ENCODE measurements around the gene SPPL2A. TPM values are rescaled to one million over a fixed set of nuclear protein-coding genes. Genes with fewer than 3 reads are reported as not detected.
A peak's percentile ranks its signal among the peaks of the same experiment; 100 is the strongest.

Gene SPPL2A
- total and polyA plus RNA-seq, 9 of the 15 experiments (the other 6 are each of a cell fraction or from before 2014, with no cell fraction given) = 9.8 to 66.1 (median 38.0) TPM

DNA sequence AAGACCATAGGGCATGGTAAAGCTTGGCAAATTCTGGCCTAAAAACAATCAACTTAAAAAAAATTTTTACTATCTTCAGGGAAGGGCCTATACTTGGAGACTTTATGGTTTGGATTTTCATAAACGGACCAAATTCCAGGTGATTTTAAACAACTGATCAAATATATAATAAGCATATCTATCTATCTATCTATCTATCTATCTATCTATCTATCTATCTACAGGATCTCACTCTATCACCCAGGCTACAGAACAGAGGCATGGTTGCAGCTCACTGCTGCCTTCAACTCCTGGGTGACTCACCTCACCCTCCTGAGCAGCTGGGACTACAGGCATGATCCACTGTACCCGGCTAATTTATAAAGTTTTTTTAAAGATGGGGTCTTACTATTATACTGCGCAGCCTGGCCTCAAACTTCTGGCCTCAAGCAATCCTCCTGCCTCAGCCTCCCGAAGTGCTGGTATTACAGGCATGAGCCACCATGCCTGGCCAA, 6.7 kb downstream of the SPPL2A start:
- Histone ChIP-seq H4K20me1 (replicated peaks; ENCODE audit: control insufficient read depth, insufficient read depth, low read length) (no peaks in the 10 kb centered on the region), H3K79me2 (ENCODE audit: control insufficient read depth, insufficient read depth, low read length) (peaks cover 55% of the 10 kb centered on the region), H3K27me3 (ENCODE audit: control insufficient read depth in 2 of 2, insufficient read depth in 2 of 2, low read length in 2 of 2) (no peaks in the 10 kb centered on the region), H3K9ac (ENCODE audit: insufficient read depth in 1 of 2, low read depth in 2 of 2, low read length in 2 of 2) (no peak overlapping the region), H2AFZ (ENCODE audit: low read depth, low read length) (no peak overlapping the region), H3K27ac (ENCODE audit: extremely low read depth, low read depth, low read length) (no peak overlapping the region), H3K36me3 (ENCODE audit: control insufficient read depth, insufficient read depth, low read length) (no peaks in the 10 kb centered on the region), H3K4me2 (ENCODE audit: insufficient read depth, low read length) (no peak overlapping the region), H3K4me1 (replicated peaks in 1 of 2; ENCODE audit: control insufficient read depth in 2 of 2, insufficient read depth in 2 of 2, low read length in 2 of 2) (peaks cover 4 to 9% of the 10 kb centered on the region in 2 experiments; a peak in 3 of 5 replicates), H3K4me3 (no peak overlapping the region), H3K9me3 (replicated peaks; ENCODE audit: control insufficient read depth, insufficient read depth, low read depth, low read length) (no peaks in the 10 kb centered on the region), H3K9me1 (ENCODE audit: control insufficient read depth, insufficient read depth, low read length) (no peaks in the 10 kb centered on the region)
- FAIRE-seq (no peak), DNase-seq (ENCODE audit: extremely low read depth in 1 of 4, low spot score in 3 of 4) (no peak), ATAC-seq (no peak)
- intact Hi-C loops (cut with micrococcal nuclease) = no loop called here
- CTCF ChIA-PET (ENCODE audit: low intra/inter-chr PET ratio) = no interaction called here
- TF ChIP-seq DACH1 (IDR thresholded peaks at IDR 0.05; ENCODE audit: partially characterized antibody) (peak; percentile 93), NCOA6 (IDR thresholded peaks at IDR 0.05) (no peak)
- 92% methylated on average over 4 of the region's 4 CpGs for WGBS (ENCODE audit: insufficient coverage, low coverage, missing lambda C conversion rate)
- no TSS peak for BruUV-seq (replicated peaks)
- in situ Hi-C loops (cut with MboI) = no loop called here
- POLR2A ChIA-PET = no interaction called here

DNA sequence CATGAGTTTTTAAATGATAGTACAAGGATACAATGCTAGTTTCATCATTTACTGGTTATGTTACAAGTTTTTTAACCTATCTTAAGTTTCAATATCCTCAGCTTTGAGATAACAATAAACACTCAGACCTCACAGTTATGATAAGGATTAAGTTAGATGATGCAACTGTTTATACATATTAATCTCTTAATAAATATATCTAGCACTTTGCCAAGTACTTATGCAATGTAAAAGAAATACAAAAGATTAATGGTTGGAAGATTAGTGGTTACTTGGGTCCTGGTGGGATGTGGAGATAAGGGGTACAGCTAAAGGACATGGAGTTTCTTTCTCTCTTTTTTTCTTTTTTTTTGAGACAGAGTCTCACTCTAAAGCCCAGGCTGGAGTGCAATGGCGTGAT, 12.0 kb downstream of the SPPL2A start:
- WGBS (ENCODE audit: insufficient coverage, low coverage, missing lambda C conversion rate) = 0% methylated on average over 1 of the region's 1 CpG
- Histone ChIP-seq H4K20me1 (replicated peaks; ENCODE audit: control insufficient read depth, insufficient read depth, low read length) (no peaks in the 10 kb centered on the region), H2AFZ (ENCODE audit: low read depth, low read length) (no peak overlapping the region), H3K4me2 (ENCODE audit: insufficient read depth, low read length) (peak overlapping the region; percentile 1; the same call in 1 of the 2 replicates), H3K4me1 (replicated peaks in 1 of 2; ENCODE audit: control insufficient read depth in 2 of 2, insufficient read depth in 2 of 2, low read length in 2 of 2) (peaks cover 0 to 14% of the 10 kb centered on the region in 2 experiments; a peak in 2 of 5 replicates), H3K9me3 (replicated peaks; ENCODE audit: control insufficient read depth, insufficient read depth, low read depth, low read length) (no peaks in the 10 kb centered on the region), H3K36me3 (ENCODE audit: control insufficient read depth, insufficient read depth, low read length) (peaks cover 7% of the 10 kb centered on the region; the same call in 1 of the 3 replicates), H3K4me3 (no peak overlapping the region), H3K79me2 (ENCODE audit: control insufficient read depth, insufficient read depth, low read length) (peaks cover 31% of the 10 kb centered on the region), H3K9me1 (ENCODE audit: control insufficient read depth, insufficient read depth, low read length) (no peaks in the 10 kb centered on the region), H3K9ac (ENCODE audit: insufficient read depth in 1 of 2, low read depth in 2 of 2, low read length in 2 of 2) (no peak overlapping the region), H3K27ac (ENCODE audit: extremely low read depth, low read depth, low read length) (peak overlapping the region; percentile 32; the same call in 1 of the 3 replicates), H3K27me3 (ENCODE audit: control insufficient read depth in 2 of 2, insufficient read depth in 2 of 2, low read length in 2 of 2) (no peaks in the 10 kb centered on the region)
- no TSS peak for BruUV-seq (replicated peaks)
- intact Hi-C loops (cut with micrococcal nuclease) (no loop called here), in situ Hi-C loops (cut with MboI) (no loop called here)
- ATAC-seq (peak; percentile 86), FAIRE-seq (no peak), DNase-seq (ENCODE audit: extremely low read depth in 1 of 4, low spot score in 3 of 4) (peak in 2 of 4 experiments; percentile 35 to 50)
- CTCF ChIA-PET (ENCODE audit: low intra/inter-chr PET ratio) = interaction anchor here (0.6 kb wide), 1 partner anchor 759 kb away, joined by 3 read pairs; no protein-coding TSS in a partner anchor
- POLR2A ChIA-PET = interaction anchor here (1.7 to 2.1 kb wide), 2 partner anchors 10 kb away, joined by 5 to 18 read pairs; no protein-coding TSS in a partner anchor
- TF ChIP-seq ETV1 (tag; conservative IDR thresholded peaks at IDR 0.05; ENCODE audit: low read depth) (no peak), SP1 (CRISPR knock-in tag; IDR thresholded peaks at IDR 0.05) (no peak), POLR2G (IDR thresholded peaks at IDR 0.05; ENCODE audit: low read depth, low read length) (no peak), SPI1 (IDR thresholded peaks at IDR 0.05; ENCODE audit: borderline replicate concordance, low read depth, low read length) (no peak), TCFL5 (CRISPR knock-in tag; conservative IDR thresholded peaks at IDR 0.05) (no peak)
- TF ChIP-seq, protein P1, sequence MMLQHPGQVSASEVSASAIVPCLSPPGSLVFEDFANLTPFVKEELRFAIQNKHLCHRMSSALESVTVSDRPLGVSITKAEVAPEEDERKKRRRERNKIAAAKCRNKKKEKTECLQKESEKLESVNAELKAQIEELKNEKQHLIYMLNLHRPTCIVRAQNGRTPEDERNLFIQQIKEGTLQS (IDR thresholded peaks at IDR 0.05) = peak; percentile 91
- TF ChIP-seq, protein P1 (CRISPR knock-in tag; conservative IDR thresholded peaks at IDR 0.05) = no peak
- TF ChIP-seq, protein P2, sequence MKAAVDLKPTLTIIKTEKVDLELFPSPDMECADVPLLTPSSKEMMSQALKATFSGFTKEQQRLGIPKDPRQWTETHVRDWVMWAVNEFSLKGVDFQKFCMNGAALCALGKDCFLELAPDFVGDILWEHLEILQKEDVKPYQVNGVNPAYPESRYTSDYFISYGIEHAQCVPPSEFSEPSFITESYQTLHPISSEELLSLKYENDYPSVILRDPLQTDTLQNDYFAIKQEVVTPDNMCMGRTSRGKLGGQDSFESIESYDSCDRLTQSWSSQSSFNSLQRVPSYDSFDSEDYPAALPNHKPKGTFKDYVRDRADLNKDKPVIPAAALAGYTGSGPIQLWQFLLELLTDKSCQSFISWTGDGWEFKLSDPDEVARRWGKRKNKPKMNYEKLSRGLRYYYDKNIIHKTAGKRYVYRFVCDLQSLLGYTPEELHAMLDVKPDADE (conservative IDR thresholded peaks at IDR 0.05; ENCODE audit: control insufficient read depth, low read depth, low read length) = no peak
- TF ChIP-seq, protein P3, sequence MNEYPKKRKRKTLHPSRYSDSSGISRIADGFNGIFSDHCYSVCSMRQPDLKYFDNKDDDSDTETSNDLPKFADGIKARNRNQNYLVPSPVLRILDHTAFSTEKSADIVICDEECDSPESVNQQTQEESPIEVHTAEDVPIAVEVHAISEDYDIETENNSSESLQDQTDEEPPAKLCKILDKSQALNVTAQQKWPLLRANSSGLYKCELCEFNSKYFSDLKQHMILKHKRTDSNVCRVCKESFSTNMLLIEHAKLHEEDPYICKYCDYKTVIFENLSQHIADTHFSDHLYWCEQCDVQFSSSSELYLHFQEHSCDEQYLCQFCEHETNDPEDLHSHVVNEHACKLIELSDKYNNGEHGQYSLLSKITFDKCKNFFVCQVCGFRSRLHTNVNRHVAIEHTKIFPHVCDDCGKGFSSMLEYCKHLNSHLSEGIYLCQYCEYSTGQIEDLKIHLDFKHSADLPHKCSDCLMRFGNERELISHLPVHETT (CRISPR knock-in tag; conservative IDR thresholded peaks at IDR 0.05 in 1 of 2, IDR thresholded peaks at IDR 0.05 in 1 of 2) = no peak
